HG03439 (cell line): ENCODE measurements around the gene ROCK2.
"Not testable (repeated sequence)": the region's sequence is repeated elsewhere in the genome, so short reads cannot be mapped to it uniquely, and the experiment has no call there.

Source experiments
- ATAC-seq: cut with Tn5 transposase; IDR thresholded peaks from one replicate; pipeline ENCODE4 v1.9.1; 2021; ENCODE audit warnings: mild to moderate bottlenecking, moderate library complexity; ENCODE audit not compliant: unreplicated experiment

Gene ROCK2

GRCh38 chr2:11239666-11240462 lies 104.6 kb downstream of the ROCK2 start:
- no peak for ATAC-seq

GRCh38 chr2:11239147-11239546 lies 105.3 kb downstream of the ROCK2 start:
- no peak for ATAC-seq

GRCh38 chr2:11237122-11237521 lies 107.3 kb downstream of the ROCK2 start:
- no peak for ATAC-seq

GRCh38 chr2:11236335-11236734 lies 108.1 kb downstream of the ROCK2 start:
- no peak for ATAC-seq

GRCh38 chr2:11235583-11235982 lies 108.9 kb downstream of the ROCK2 start:
- no peak for ATAC-seq

- no peak for ATAC-seq
Observed at GRCh38 chr2:11234309-11234708, 110.1 kb downstream of the ROCK2 start.

GRCh38 chr2:11231193-11231592 lies 113.2 kb downstream of the ROCK2 start:
- not testable (repeated sequence) for ATAC-seq

- no peak for ATAC-seq
Observed at GRCh38 chr2:11228692-11229091, 115.7 kb downstream of the ROCK2 start.

GRCh38 chr2:11227595-11227994 lies 116.8 kb downstream of the ROCK2 start:
- no peak for ATAC-seq

GRCh38 chr2:11224887-11225286 lies 119.5 kb downstream of the ROCK2 start:
- ATAC-seq = no peak

- ATAC-seq = no peak
Observed at GRCh38 chr2:11222845-11223244, 121.6 kb downstream of the ROCK2 start.

GRCh38 chr2:11220445-11220844 lies 124.0 kb downstream of the ROCK2 start:
- ATAC-seq = no peak

- no peak for ATAC-seq
Observed at GRCh38 chr2:11215407-11215806, 129.0 kb downstream of the ROCK2 start.

GRCh38 chr2:11214770-11215169 lies 129.7 kb downstream of the ROCK2 start:
- no peak for ATAC-seq

GRCh38 chr2:11213975-11214374 lies 130.5 kb downstream of the ROCK2 start:
- no peak for ATAC-seq

GRCh38 chr2:11213090-11213638 lies 131.3 kb downstream of the ROCK2 start:
- ATAC-seq = no peak

- ATAC-seq = no peak
Observed at GRCh38 chr2:11212645-11213044, 131.8 kb downstream of the ROCK2 start.

GRCh38 chr2:11208083-11208482 lies 136.4 kb downstream of the ROCK2 start:
- ATAC-seq = no peak

GRCh38 chr2:11203480-11203879 lies 141.0 kb downstream of the ROCK2 start:
- ATAC-seq = no peak

GRCh38 chr2:11201969-11202368 lies 142.5 kb downstream of the ROCK2 start:
- no peak for ATAC-seq

- no peak for ATAC-seq
Observed at GRCh38 chr2:11200651-11201050, 143.8 kb downstream of the ROCK2 start.

- no peak for ATAC-seq
Observed at GRCh38 chr2:11196246-11196645, 148.2 kb downstream of the ROCK2 start.

- ATAC-seq = no peak
Observed at GRCh38 chr2:11187731-11188130, 156.7 kb downstream of the ROCK2 start.
